CD4-positive, alpha-beta memory T cell (primary cell): ENCODE results near the gene CDC25C. TPM values are rescaled to one million over a fixed set of nuclear protein-coding genes. Genes with fewer than 3 reads are reported as not detected.
A peak's percentile ranks its signal among the peaks of the same experiment; 100 is the strongest.

Experiments
- CTCF ChIA-PET: fragments of 350-600 bp; sonication (Branson Sonifier 250); formaldehyde crosslinking; loops from one replicate; lab custom pipeline; 2021; ENCODE audit warnings: inconsistent platforms; ENCODE audit not compliant: partially characterized antibody; lab: Charles Lee
- POLR2A ChIA-PET: fragments of 350-600 bp; sonication (Branson Sonifier 250); formaldehyde crosslinking; loops from one replicate; lab custom pipeline; 2021; ENCODE audit not compliant: partially characterized antibody; lab: Charles Lee
- DNase-seq, 5 donors: peaks; one replicate each; pipeline versions ENCODE4 v3.0.0 to v3.0.0-alpha.2; 2020 to 2022; ENCODE audit warnings: mixed read lengths in 1 of 5
- H3K27ac ChIP-seq: one replicate; pipeline ENCODE4 v1.7.0; 2013; ENCODE audit warnings: low read depth, low read length
- H3K27me3 ChIP-seq: 2 replicates; pipeline ENCODE4 v1.7.0; 2013; ENCODE audit warnings: mild to moderate bottlenecking, low read length, moderate library complexity; ENCODE audit not compliant: insufficient read depth
- H3K36me3 ChIP-seq: 2 replicates; pipeline ENCODE4 v1.7.0; 2013; ENCODE audit warnings: mild to moderate bottlenecking, low read length, moderate library complexity; ENCODE audit not compliant: insufficient read depth
- H3K4me1 ChIP-seq: 2 replicates; pipeline ENCODE4 v1.7.0; 2013; ENCODE audit warnings: mild to moderate bottlenecking, low read length, moderate library complexity; ENCODE audit not compliant: insufficient read depth
- H3K4me3 ChIP-seq, 2 donors: one replicate each; pipeline ENCODE4 v1.7.0; 2013; ENCODE audit warnings: low read length in 2 of 2, mild to moderate bottlenecking in 1 of 2
- H3K9me3 ChIP-seq, 2 donors: one replicate each; pipeline ENCODE4 v1.7.0; 2013; ENCODE audit warnings: low read length in 2 of 2, control low read depth in 1 of 2; ENCODE audit not compliant: control insufficient read depth in 1 of 2
- H3K27ac Mint-ChIP-seq, 7 donors: one replicate each; pipeline ENCODE4 v1.8.0; 2020 to 2021; ENCODE audit warnings: mixed read lengths in 7 of 7, mild to moderate bottlenecking in 6 of 7, inconsistent platforms in 3 of 7, moderate library complexity in 3 of 7
- H3K27me3 Mint-ChIP-seq, 2 donors: one replicate each; pipeline ENCODE4 v1.8.0; 2020 to 2021; ENCODE audit warnings: mixed read lengths in 2 of 2
- H3K36me3 Mint-ChIP-seq, 2 donors: one replicate each; pipeline ENCODE4 v1.8.0; 2020 to 2021; ENCODE audit warnings: mixed read lengths in 2 of 2, inconsistent platforms in 1 of 2, mild to moderate bottlenecking in 1 of 2
- H3K4me1 Mint-ChIP-seq, 4 donors: one replicate each; pipeline ENCODE4 v1.8.0; 2020 to 2021; ENCODE audit warnings: mixed read lengths in 4 of 4, mild to moderate bottlenecking in 1 of 4
- H3K4me3 Mint-ChIP-seq, 8 donors: one replicate each; pipeline ENCODE4 v1.8.0; 2020 to 2021; ENCODE audit warnings: mixed read lengths in 8 of 8, mild to moderate bottlenecking in 7 of 8, moderate library complexity in 6 of 8, inconsistent platforms in 3 of 8
- H3K9me3 Mint-ChIP-seq, 8 donors: one replicate each; pipeline ENCODE4 v1.8.0; 2020 to 2021; ENCODE audit warnings: mixed read lengths in 8 of 8, mild to moderate bottlenecking in 5 of 8, inconsistent platforms in 3 of 8, moderate library complexity in 1 of 8
- intact Hi-C: fragments of 100-400 bp; cut with micrococcal nuclease; formaldehyde crosslinking; loops from one replicate; pipeline ENCODE4 v1.15.1; 2023
- polyA plus RNA-seq, 2 donors: library from polyadenylated mRNA; unstranded; fragments of 300-500 nt; fragmentation: Illumina TruSeq; gene quantifications; one replicate each; pipeline ENCODE4 v1.2.3, GENCODE V29; 2021
- total RNA-seq, 2 experiments: library from RNA; stranded (reverse); gene quantifications; one replicate each; pipeline ENCODE4 v1.2.3, GENCODE V29; 2021

CDC25C gene
- total and polyA plus RNA-seq, 4 experiments from 2014 or later, result not detected

DNA sequence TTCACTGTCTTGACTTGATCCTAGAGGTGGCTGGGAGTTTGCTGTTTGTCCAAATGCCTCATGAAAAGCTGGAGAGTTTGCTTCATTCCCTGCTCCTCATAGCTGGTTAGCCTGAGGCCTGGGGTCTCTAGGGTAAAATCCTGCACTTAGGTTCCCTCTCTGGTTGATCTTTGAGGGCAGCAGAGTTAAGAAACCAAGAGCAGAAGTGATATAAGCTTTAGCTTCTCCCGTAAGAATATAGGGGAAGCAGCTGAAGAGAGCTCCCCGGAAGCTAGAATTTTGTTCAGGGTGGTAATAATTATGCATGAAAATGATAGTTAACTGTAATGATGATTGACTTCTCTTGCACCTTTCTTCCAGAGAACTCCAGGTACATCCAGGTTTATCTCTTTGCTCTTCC, 7.9 kb upstream of the CDC25C start:
- Mint-ChIP-seq H3K4me3 (peak overlapping the region; percentile 87 to 94 (median 92)), H3K27ac (peak overlapping the region; percentile 38 to 96 (median 92)), H3K9me3 (peaks cover 0 to 2% (median 0%) of the 10 kb centered on the region in 8 donors), H3K36me3 (peaks cover 18 to 33% of the 10 kb centered on the region in 2 donors), H3K4me1 (peaks cover 21 to 48% (median 34%) of the 10 kb centered on the region in 4 donors), H3K27me3 (no peaks in the 10 kb centered on the region)
- CTCF ChIA-PET, result interaction anchor here (0.5 to 15.5 kb wide), 4 partner anchors 12 to 133 kb away, joined by 3 to 314 read pairs (median 4); partner anchors contain the start of gene KDM3B
- peaks cover 5% of the 10 kb centered on the region for H3K36me3 ChIP-seq
- no peaks in the 10 kb centered on the region for H3K9me3 ChIP-seq
- H3K4me3 ChIP-seq, result peak overlapping the region in 1 of 2 donors; percentile 10
- POLR2A ChIA-PET, result interaction anchor here (1.2 to 7.3 kb wide), 3 partner anchors 8 to 236 kb away, joined by 4 to 261 read pairs (median 5); partner anchors contain the start of genes CDC25C, HSPA9 and KDM3B
- DNase-seq, result no peak
- peaks cover 29% of the 10 kb centered on the region for H3K4me1 ChIP-seq
- H3K27me3 ChIP-seq, result no peaks in the 10 kb centered on the region
- no peak overlapping the region for H3K27ac ChIP-seq
- intact Hi-C loops, result loop anchor here (1.0 to 10.0 kb wide), 4 partner anchors 10 to 1775 kb away; partner anchors contain the start of genes BRD8, HSPA9, KIF20A and PURA

DNA sequence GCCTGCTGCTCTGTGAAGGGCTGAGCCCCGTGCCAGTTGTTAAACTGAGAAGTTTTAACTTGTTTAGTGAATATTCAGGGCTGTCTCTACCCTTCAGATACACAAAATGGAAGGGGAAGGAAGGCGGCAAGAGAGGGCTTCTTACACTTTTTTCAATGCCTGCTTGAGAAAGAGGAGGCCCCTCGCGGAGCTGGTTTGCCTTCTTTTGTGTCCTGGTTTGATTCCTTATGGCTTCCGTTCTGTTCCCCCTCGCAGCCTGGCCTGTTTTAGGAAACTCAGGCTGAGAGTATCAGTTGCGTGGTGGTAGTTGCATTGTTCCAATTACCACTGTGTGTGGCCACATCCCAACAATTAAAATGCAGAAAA, 7.5 kb upstream of the CDC25C start:
- Histone ChIP-seq H3K9me3 (no peaks in the 10 kb centered on the region), H3K4me3 (peak overlapping the region; percentile 74 to 85), H3K36me3 (peaks cover 5% of the 10 kb centered on the region), H3K27me3 (no peaks in the 10 kb centered on the region), H3K27ac (peak overlapping the region; percentile 92), H3K4me1 (peaks cover 29% of the 10 kb centered on the region)
- POLR2A ChIA-PET, result interaction anchor here (1.1 to 7.3 kb wide), 6 partner anchors 13 to 585 kb away, joined by 3 to 261 read pairs (median 4); partner anchors contain the start of genes ETF1, HNRNPA0, HSPA9 and KDM3B
- intact Hi-C loops, result loop anchor here (1.0 to 10.0 kb wide), 4 partner anchors 10 to 1776 kb away; partner anchors contain the start of genes BRD8, HSPA9, KIF20A and PURA
- CTCF ChIA-PET, result interaction anchor here (0.5 to 15.5 kb wide), 4 partner anchors 12 to 133 kb away, joined by 3 to 314 read pairs (median 4); partner anchors contain the start of gene KDM3B
- Mint-ChIP-seq H3K4me1 (peaks cover 21 to 48% (median 34%) of the 10 kb centered on the region in 4 donors), H3K27me3 (no peaks in the 10 kb centered on the region), H3K27ac (peak overlapping the region; percentile 83 to 96 (median 92)), H3K4me3 (peak overlapping the region; percentile 87 to 94 (median 92)), H3K36me3 (peaks cover 14 to 29% of the 10 kb centered on the region in 2 donors), H3K9me3 (peaks cover 0 to 2% (median 0%) of the 10 kb centered on the region in 8 donors)
- no peak for DNase-seq

DNA sequence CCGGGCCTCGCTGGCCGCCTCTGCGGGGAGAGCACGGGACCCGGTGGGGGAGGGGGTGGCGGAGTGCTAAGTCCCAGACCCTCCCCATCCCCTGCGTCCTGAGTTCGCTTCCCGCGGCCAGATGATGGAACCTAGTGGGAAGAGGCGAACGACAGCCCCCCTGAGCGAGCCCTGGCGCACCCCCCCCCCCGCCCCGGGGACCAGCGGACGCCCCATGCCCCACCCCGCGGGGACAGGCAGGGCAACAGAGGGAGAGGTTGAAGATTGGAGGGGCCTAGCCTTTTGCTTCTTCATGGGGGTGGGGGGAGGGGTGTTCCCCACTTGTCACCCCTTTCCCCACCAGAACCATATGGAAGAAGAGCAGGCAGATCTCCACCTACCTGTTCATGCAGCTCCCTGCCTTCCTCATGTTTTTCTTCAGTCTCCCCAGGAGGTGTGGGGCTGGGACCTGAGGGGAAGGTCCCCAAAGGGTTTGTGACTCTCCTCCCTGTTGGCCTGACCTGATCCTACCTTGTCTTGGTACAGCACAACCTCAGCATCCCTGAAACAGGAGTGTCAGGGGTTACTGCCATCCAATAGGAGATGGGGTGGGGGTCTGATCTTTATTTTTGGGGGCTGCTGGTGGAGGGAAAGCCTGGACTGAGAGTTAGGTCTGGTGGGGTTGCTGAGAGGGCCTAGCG, 6.9 kb upstream of the CDC25C start:
- Histone ChIP-seq H3K27me3 (no peaks in the 10 kb centered on the region), H3K36me3 (peaks cover 5% of the 10 kb centered on the region), H3K4me1 (peaks cover 29% of the 10 kb centered on the region), H3K27ac (peak overlapping the region; percentile 92), H3K9me3 (no peaks in the 10 kb centered on the region), H3K4me3 (peak overlapping the region; percentile 74 to 85)
- intact Hi-C loops, result loop anchor here (1.0 to 10.0 kb wide), 4 partner anchors 11 to 1776 kb away; partner anchors contain the start of genes BRD8, HSPA9, KIF20A and PURA
- Mint-ChIP-seq H3K4me3 (peak overlapping the region; percentile 87 to 94 (median 92)), H3K4me1 (peaks cover 21 to 48% (median 34%) of the 10 kb centered on the region in 4 donors), H3K27me3 (no peaks in the 10 kb centered on the region), H3K9me3 (peaks cover 0 to 2% (median 0%) of the 10 kb centered on the region in 8 donors), H3K27ac (peak overlapping the region; percentile 83 to 96 (median 92)), H3K36me3 (peaks cover 8 to 24% of the 10 kb centered on the region in 2 donors)
- no peak for DNase-seq
- POLR2A ChIA-PET, result interaction anchor here (0.6 to 7.3 kb wide), 14 partner anchors 11 to 1837 kb away, joined by 3 to 261 read pairs (median 4); partner anchors contain the start of genes BRD8, CDC23, CYSTM1 and EGR1
- CTCF ChIA-PET, result interaction anchor here (0.5 to 15.5 kb wide), 5 partner anchors 10 to 116 kb away, joined by 3 to 314 read pairs (median 3); partner anchors contain the start of gene KDM3B

DNA sequence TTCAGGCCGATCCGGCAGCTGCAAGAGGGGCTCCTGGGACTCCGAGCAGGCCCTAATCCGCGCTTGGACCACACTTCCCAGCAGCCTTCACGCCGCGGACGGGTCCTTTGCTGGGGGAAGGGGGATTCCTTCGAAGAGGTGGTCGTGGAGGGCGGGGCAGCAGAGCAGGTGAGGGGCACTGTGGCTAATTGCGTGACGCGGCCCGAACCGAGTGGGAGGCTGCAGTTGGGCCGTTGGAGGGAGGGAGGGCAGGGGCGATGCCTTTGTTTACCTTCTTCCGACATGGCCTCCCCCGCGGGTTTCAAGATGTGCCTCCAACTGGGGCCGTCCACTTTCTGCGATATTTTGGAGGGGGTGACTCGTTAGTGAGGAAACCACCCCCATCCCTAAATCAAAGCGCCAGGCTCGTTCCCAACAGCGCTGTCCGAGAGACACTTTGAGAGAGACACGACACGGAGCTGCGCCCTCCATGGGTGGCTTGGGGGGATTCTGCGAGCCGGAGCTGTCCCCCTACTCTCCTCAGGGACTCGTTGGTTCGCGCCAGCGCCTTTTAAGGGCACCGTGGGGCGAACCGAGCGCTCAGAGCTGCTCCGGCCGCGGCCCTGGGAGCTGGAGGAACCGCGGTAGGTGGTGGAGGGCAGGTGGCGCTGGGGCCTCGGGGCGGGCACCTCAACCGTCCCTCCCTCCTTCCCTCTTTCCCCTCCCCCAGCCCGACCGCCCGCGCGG, 6.2 kb upstream of the CDC25C start, which contains the start of gene FAM53C:
TSS of gene FAM53C (plus strand) at position 582 of the 726 bp plus-strand sequence. CDS start 3,070 bp downstream, outside the sequence.
- peak within 1 kb of the TSS; percentile 74 to 85 for H3K4me3 ChIP-seq
- peak within 1 kb of the TSS; percentile 92 for H3K27ac ChIP-seq
- no peaks in the 10 kb centered on the region for H3K27me3 ChIP-seq
- H3K36me3 ChIP-seq, result peaks cover 5% of the 10 kb centered on the region
- H3K4me1 Mint-ChIP-seq, result peaks cover 20 to 48% (median 34%) of the 10 kb centered on the region in 4 donors
- ChIA-PET POLR2A (interaction anchor here (0.6 to 7.3 kb wide), 20 partner anchors 10 to 1837 kb away, joined by 3 to 261 read pairs (median 3); partner anchors contain the start of genes BRD8, CDC23, CYSTM1 and EGR1), CTCF (interaction anchor here (0.9 to 15.5 kb wide), 3 partner anchors 10 to 69 kb away, joined by 3 to 314 read pairs (median 3); partner anchors contain the start of gene KDM3B)
- H3K36me3 Mint-ChIP-seq, result peaks cover 8 to 22% of the 10 kb centered on the region in 2 donors
- H3K4me3 Mint-ChIP-seq, result peak within 1 kb of the TSS; percentile 90 to 95 (median 92)
- intact Hi-C loops, result loop anchor here (1.0 to 10.0 kb wide), 6 partner anchors 14 to 1777 kb away; partner anchors contain the start of genes BRD8, EGR1, ETF1 and HSPA9
- peak within 1 kb of the TSS; percentile 98 to 100 (median 99) for H3K27ac Mint-ChIP-seq
- H3K9me3 ChIP-seq, result no peaks in the 10 kb centered on the region
- H3K27me3 Mint-ChIP-seq, result no peaks in the 10 kb centered on the region
- DNase-seq, result peak; percentile 88 to 96 (median 93)
- peaks cover 0 to 2% (median 0%) of the 10 kb centered on the region in 8 donors for H3K9me3 Mint-ChIP-seq
- peaks cover 29% of the 10 kb centered on the region for H3K4me1 ChIP-seq

DNA sequence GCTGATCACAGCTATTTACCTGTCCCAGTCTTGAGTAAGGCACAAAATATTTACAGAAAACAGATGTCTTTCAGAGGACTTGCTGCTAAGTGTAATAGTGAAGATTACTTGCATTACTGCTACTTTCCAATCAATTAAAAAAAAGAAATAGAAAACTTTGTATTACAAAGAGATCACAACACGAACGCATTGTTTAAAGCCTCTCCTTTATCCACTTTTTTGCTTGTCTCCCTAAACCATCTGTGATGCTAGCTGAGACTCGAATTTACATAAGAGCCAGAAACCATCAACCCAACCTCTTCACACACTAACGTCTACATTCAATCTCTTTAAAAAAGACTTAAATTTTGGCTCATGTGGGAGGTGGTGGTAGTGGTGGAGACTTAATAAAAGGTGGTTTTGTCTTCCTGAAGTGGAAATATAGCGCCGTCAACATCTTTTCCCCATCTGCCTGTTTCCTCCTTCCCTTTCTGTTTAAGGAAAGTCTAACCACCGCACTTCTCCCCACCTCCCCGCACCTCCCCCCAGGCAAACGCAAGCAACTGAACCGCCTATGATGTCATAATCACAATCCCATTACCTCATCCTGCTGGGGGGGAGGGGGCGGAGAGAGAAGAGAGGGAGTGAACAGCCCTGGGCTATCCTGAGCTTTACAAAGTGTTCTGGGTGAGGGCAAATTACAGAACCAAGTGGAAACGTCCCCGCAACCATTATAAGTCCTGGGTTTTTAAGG, 5.5 kb upstream of the CDC25C start:
- Histone ChIP-seq H3K4me3 (peak overlapping the region; percentile 63 to 85), H3K27ac (peak overlapping the region; percentile 92), H3K4me1 (peaks cover 34% of the 10 kb centered on the region), H3K9me3 (no peaks in the 10 kb centered on the region), H3K27me3 (no peaks in the 10 kb centered on the region), H3K36me3 (peaks cover 5% of the 10 kb centered on the region)
- H3K27ac Mint-ChIP-seq, result peak overlapping the region; percentile 98 to 100 (median 99)
- H3K36me3 Mint-ChIP-seq, result peaks cover 8 to 22% of the 10 kb centered on the region in 2 donors
- peak in 1 of 5 donors; percentile 90 for DNase-seq
- H3K4me3 Mint-ChIP-seq, result peak overlapping the region; percentile 88 to 95 (median 92)
- POLR2A ChIA-PET, result interaction anchor here (0.9 to 7.3 kb wide), 11 partner anchors 10 to 936 kb away, joined by 3 to 261 read pairs (median 6); partner anchors contain the start of genes BRD8, EGR1, ETF1 and HNRNPA0
- CTCF ChIA-PET, result interaction anchor here (1.1 to 15.5 kb wide), 2 partner anchors 14 to 70 kb away, joined by 3 to 314 read pairs; partner anchors contain the start of gene KDM3B
- peaks cover 20 to 50% (median 36%) of the 10 kb centered on the region in 4 donors for H3K4me1 Mint-ChIP-seq
- intact Hi-C loops, result loop anchor here (1.0 to 10.0 kb wide), 6 partner anchors 15 to 1778 kb away; partner anchors contain the start of genes BRD8, EGR1, ETF1 and HSPA9
- H3K27me3 Mint-ChIP-seq, result no peaks in the 10 kb centered on the region
- H3K9me3 Mint-ChIP-seq, result peaks cover 0 to 2% (median 0%) of the 10 kb centered on the region in 8 donors
